Astrocyte (in vitro differentiated cells and primary cell): ENCODE measurements around the gene STAP2. TPM values are rescaled to one million over a fixed set of nuclear protein-coding genes. Genes with fewer than 3 reads are reported as not detected.

ENCODE experiments used
- DNase-seq: peaks from one replicate; pipeline ENCODE4 v3.0.0-alpha.2; 2010; ENCODE audit warnings: low read depth
- FAIRE-seq: peaks from 2 replicates; lab custom pipeline; 2011; peaks lifted over from hg19 to GRCh38; lab: Jason Lieb, UNC
- H2AFZ ChIP-seq: 2 replicates; pipeline ENCODE4 v1.6.0; 2012; ENCODE audit warnings: low read depth, low read length, inconsistent platforms
- H3K27ac ChIP-seq: 2 replicates; pipeline ENCODE4 v1.5.1; 2011; ENCODE audit warnings: low read depth, low read length, inconsistent platforms
- H3K27me3 ChIP-seq: 2 replicates; pipeline ENCODE4 v1.6.0; 2011; ENCODE audit warnings: low read length, inconsistent platforms; ENCODE audit not compliant: insufficient read depth
- H3K36me3 ChIP-seq: 2 replicates; pipeline ENCODE4 v1.5.1; 2011; ENCODE audit warnings: low read length, inconsistent platforms; ENCODE audit not compliant: insufficient read depth
- H3K4me1 ChIP-seq: 2 replicates; pipeline ENCODE4 v1.5.1; 2011; ENCODE audit warnings: low read length, inconsistent platforms; ENCODE audit not compliant: insufficient read depth
- H3K4me2 ChIP-seq: 2 replicates; pipeline ENCODE4 v1.6.0; 2012; ENCODE audit warnings: low read length, inconsistent platforms
- H3K4me3 ChIP-seq: 2 replicates; pipeline ENCODE4 v1.5.1; 2011; ENCODE audit warnings: low read depth, mild to moderate bottlenecking, low read length, inconsistent platforms; ENCODE audit not compliant: insufficient read depth
- H3K79me2 ChIP-seq: 2 replicates; pipeline ENCODE4 v1.6.0; 2012; ENCODE audit warnings: mild to moderate bottlenecking, low read length, inconsistent platforms; ENCODE audit not compliant: insufficient read depth
- H3K9ac ChIP-seq: 2 replicates; pipeline ENCODE4 v1.6.0; 2012; ENCODE audit warnings: mild to moderate bottlenecking, low read length, inconsistent platforms
- H3K9me3 ChIP-seq: 2 replicates; pipeline ENCODE4 v1.5.1; 2012; ENCODE audit warnings: low read depth, mild to moderate bottlenecking, low read length, inconsistent platforms; ENCODE audit not compliant: insufficient read depth
- H4K20me1 ChIP-seq: 2 replicates; pipeline ENCODE4 v1.6.0; 2012; ENCODE audit warnings: low read length, inconsistent platforms; ENCODE audit not compliant: insufficient read depth
- H3K27ac Mint-ChIP-seq: one replicate; pipeline ENCODE4 v1.8.0; 2021; ENCODE audit warnings: mild to moderate bottlenecking, mixed read lengths; ENCODE audit not compliant: unreplicated experiment
- H3K27me3 Mint-ChIP-seq: one replicate; pipeline ENCODE4 v1.8.0; 2021; ENCODE audit warnings: low read depth, mixed read lengths; ENCODE audit not compliant: unreplicated experiment
- H3K36me3 Mint-ChIP-seq: one replicate; pipeline ENCODE4 v1.8.0; 2021; ENCODE audit warnings: low read depth, mixed read lengths; ENCODE audit not compliant: unreplicated experiment
- H3K4me1 Mint-ChIP-seq: one replicate; pipeline ENCODE4 v1.8.0; 2021; ENCODE audit warnings: low read depth, mixed read lengths; ENCODE audit not compliant: unreplicated experiment
- H3K4me3 Mint-ChIP-seq: one replicate; pipeline ENCODE4 v1.8.0; 2021; ENCODE audit warnings: mild to moderate bottlenecking, moderate library complexity, mixed read lengths; ENCODE audit not compliant: unreplicated experiment
- H3K9me3 Mint-ChIP-seq: one replicate; pipeline ENCODE4 v1.8.0; 2021; ENCODE audit warnings: mild to moderate bottlenecking, mixed read lengths; ENCODE audit not compliant: unreplicated experiment
- EZH2 ChIP-seq: IDR thresholded peaks from 2 replicates; pipeline ENCODE4 v1.6.1; 2012; ENCODE audit warnings: mild to moderate bottlenecking, low read length, inconsistent platforms; ENCODE audit not compliant: insufficient read depth
- total RNA-seq: library from RNA; stranded (reverse); gene quantifications from 2 replicates; pipeline ENCODE4 v1.2.1, GENCODE V29; 2021
- TF ChIP-seq, protein P1 (sequence below): IDR thresholded peaks from 2 replicates; pipeline ENCODE4 v1.5.1; 2011; ENCODE audit warnings: low read depth, mild to moderate bottlenecking, inconsistent platforms, low read length, moderate library complexity; ENCODE audit not compliant: insufficient read depth

The STAP2 gene
- total RNA-seq, 1 donor from 2014 or later, result 5.3 TPM

- Histone ChIP-seq H3K4me2 (no peak overlapping the region), H3K9me3 (no peaks in the 10 kb centered on the region), H2AFZ (no peak overlapping the region), H3K27me3 (no peaks in the 10 kb centered on the region), H3K79me2 (no peaks in the 10 kb centered on the region), H3K9ac (no peak overlapping the region), H3K36me3 (no peaks in the 10 kb centered on the region), H3K4me3 (no peak overlapping the region), H3K4me1 (no peaks in the 10 kb centered on the region), H3K27ac (no peak overlapping the region), H4K20me1 (no peaks in the 10 kb centered on the region)
- TF ChIP-seq, protein P1, sequence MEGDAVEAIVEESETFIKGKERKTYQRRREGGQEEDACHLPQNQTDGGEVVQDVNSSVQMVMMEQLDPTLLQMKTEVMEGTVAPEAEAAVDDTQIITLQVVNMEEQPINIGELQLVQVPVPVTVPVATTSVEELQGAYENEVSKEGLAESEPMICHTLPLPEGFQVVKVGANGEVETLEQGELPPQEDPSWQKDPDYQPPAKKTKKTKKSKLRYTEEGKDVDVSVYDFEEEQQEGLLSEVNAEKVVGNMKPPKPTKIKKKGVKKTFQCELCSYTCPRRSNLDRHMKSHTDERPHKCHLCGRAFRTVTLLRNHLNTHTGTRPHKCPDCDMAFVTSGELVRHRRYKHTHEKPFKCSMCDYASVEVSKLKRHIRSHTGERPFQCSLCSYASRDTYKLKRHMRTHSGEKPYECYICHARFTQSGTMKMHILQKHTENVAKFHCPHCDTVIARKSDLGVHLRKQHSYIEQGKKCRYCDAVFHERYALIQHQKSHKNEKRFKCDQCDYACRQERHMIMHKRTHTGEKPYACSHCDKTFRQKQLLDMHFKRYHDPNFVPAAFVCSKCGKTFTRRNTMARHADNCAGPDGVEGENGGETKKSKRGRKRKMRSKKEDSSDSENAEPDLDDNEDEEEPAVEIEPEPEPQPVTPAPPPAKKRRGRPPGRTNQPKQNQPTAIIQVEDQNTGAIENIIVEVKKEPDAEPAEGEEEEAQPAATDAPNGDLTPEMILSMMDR, result no peak
- TF ChIP-seq EZH2, result no peak
- H3K27me3 Mint-ChIP-seq, result peaks cover 2% of the 10 kb centered on the region
- no peak overlapping the region for H3K27ac Mint-ChIP-seq
- no peaks in the 10 kb centered on the region for H3K4me1 Mint-ChIP-seq
- H3K9me3 Mint-ChIP-seq, result peaks cover 19% of the 10 kb centered on the region
- H3K36me3 Mint-ChIP-seq, result peaks cover 26% of the 10 kb centered on the region
- DNase-seq (no peak), FAIRE-seq (no peak)
- no peak overlapping the region for H3K4me3 Mint-ChIP-seq
Observed at GRCh38 chr19:4318460-4318859, 20.2 kb downstream of the STAP2 start.

DNA sequence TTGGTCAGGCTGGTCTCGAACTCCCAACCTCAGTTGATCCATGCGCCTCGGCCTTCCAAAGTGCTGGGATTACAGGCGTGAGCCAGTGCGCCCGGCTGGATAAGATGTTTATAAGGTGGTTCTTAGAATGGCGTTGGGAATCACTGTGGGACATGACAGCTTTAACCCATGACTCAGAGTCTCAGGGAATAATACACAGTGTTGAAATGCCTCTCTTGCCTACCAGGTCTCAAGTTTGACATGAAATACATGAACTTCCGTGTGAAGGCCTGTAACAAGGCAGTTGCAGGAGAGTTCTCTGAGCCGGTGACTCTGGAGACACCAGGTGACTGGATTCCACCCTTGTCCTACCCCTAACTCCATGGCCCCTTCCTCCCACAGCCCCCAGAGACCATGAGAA, 21.7 kb downstream of the STAP2 start:
- no peak for FAIRE-seq

More for the DNA sequence above, 21.7 kb downstream of the STAP2 start:
- no peak overlapping the region for H3K4me3 ChIP-seq
- no peaks in the 10 kb centered on the region for H4K20me1 ChIP-seq
- H2AFZ ChIP-seq, result no peak overlapping the region
- H3K36me3 Mint-ChIP-seq, result peaks cover 28% of the 10 kb centered on the region
- no peaks in the 10 kb centered on the region for H3K36me3 ChIP-seq
- H3K27me3 Mint-ChIP-seq, result peaks cover 2% of the 10 kb centered on the region
- no peak overlapping the region for H3K27ac Mint-ChIP-seq
- no peak for TF ChIP-seq EZH2
- TF ChIP-seq, protein P1, result no peak
- no peak overlapping the region for H3K9ac ChIP-seq
- no peaks in the 10 kb centered on the region for H3K79me2 ChIP-seq
- peaks cover 19% of the 10 kb centered on the region for H3K9me3 Mint-ChIP-seq
- no peak overlapping the region for H3K27ac ChIP-seq
- H3K4me3 Mint-ChIP-seq, result no peak overlapping the region
- no peak for DNase-seq
- no peaks in the 10 kb centered on the region for H3K27me3 ChIP-seq
- H3K4me1 Mint-ChIP-seq, result no peaks in the 10 kb centered on the region
- no peaks in the 10 kb centered on the region for H3K4me1 ChIP-seq
- H3K9me3 ChIP-seq, result no peaks in the 10 kb centered on the region
- no peak overlapping the region for H3K4me2 ChIP-seq
